GM19438 (cell line): ENCODE measurements around the gene SMIM27.

ENCODE experiments used
- ATAC-seq: cut with Tn5 transposase; IDR thresholded peaks from one replicate; pipeline ENCODE4 v1.9.1; 2021; ENCODE audit warnings: low read depth; ENCODE audit not compliant: unreplicated experiment

SMIM27 gene

DNA sequence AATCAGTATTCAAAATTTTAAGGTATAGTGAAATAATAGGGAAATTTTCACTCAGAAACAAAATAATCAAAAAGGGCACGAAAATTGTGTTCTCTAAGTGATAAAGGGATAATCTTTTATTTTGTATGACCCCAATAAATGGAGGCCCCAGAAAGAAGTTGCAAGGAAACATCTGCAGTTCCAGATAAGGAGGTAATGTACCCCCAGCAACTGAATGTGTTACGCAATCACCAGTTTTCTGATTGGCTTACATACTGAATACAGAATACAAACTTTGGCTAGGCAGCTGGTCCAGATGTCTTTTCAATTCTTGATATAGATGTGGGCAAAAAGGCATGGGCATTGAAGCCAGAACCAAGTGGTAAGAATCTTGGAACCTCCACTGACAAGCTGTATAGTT, 2.0 kb downstream of the SMIM27 start:
- ATAC-seq: no peak

DNA sequence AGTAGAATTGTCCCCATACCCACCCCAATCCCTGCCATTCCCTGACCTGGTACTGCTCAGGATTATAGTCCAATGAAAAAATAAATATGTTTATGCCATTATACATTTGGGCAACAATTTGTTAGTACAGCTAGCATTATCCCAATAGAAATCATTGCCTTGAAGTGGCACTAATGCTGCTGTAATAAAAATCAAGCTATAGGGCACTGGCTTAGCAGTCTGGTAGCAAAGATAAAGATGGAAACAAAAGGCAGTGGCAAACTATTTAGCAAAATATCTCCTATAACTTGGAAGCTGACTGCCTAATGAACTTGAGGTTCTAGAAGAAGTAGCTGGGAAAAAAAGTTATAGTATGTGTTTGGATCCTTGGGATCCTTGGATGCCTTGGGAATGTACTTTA, 2.5 kb downstream of the SMIM27 start:
- no peak for ATAC-seq

DNA sequence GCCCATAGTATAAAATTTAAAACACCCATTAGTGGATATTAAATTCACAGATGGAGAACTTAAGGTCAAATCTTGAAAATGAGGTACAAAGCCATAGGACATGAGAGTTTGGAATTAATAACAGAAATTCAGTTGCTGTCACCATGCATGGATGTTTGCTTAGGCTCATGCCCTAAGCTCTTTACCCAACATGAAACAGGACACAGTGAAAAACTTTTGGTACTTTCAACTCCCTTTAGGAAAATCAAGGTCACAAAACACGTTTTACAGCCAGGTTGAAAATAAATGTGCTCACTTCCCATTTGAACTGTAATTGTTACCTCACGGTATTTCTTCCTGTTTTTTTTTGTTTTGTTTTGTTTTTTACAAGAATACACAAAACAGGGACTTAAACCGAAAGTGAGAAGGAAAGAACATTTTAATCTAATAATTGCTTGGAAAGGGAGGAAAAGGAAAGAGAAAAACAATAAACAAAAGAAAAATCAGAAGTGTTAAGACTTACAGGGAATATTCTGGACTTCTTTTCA, 6.3 kb downstream of the SMIM27 start:
- no peak for ATAC-seq

DNA sequence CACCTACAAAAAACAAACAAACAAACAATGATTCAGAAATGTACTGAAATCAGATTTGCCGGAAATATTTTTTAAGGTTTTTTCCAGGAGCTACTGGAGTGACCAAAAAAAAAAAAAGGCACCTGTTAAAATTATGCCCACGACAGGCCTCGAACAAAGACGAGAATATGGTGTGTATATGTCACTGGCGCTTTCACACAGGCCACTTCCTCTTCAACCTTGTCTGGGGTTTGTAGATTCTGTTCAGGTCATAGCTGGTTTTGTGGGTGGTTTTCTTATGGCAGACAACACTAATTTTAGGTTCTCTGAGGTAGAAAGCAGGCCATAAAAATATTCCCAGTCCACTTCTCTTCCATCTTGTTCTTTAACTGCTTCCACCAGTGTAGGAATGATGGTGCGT, 13.8 kb downstream of the SMIM27 start:
- ATAC-seq: no peak

DNA sequence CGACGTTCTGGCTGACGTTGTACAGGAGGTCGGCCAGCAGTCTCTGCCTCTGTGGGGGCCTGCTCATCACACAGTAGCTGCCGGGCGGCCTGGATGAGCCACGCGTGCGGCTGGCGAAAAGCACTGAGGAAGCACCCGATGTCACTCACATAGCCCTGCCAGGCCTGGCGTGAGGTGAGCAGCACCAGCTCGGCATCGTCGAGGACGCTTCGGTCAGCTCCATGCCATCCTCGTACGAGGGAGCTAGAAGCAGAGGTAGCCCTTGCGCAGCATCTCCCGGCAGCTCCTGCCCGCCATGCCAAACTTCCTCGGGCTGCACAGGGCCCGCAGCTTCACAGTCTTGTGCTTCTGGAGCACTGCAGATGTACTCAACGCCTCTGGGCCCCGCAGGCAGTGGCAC, 14.6 kb downstream of the SMIM27 start:
- ATAC-seq: no peak

DNA sequence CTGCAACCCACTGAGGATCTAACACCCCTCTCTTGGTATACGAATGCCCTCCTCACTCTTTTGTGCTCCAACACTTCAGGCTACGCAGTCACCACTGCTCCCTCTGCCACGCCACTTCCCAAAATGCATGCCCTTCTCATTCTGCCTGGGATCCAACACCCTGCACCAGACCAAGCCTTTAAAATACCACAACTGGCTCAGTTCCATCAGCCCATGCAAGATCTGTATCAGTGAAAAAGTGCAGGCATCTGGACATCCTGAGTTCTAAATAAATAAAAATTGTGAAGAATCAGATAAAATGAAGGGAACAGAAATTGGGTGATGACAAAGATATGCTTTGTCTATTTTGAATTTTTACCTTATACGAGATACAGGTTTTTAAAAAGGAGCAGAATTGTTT, 18.1 kb downstream of the SMIM27 start:
- no peak for ATAC-seq

DNA sequence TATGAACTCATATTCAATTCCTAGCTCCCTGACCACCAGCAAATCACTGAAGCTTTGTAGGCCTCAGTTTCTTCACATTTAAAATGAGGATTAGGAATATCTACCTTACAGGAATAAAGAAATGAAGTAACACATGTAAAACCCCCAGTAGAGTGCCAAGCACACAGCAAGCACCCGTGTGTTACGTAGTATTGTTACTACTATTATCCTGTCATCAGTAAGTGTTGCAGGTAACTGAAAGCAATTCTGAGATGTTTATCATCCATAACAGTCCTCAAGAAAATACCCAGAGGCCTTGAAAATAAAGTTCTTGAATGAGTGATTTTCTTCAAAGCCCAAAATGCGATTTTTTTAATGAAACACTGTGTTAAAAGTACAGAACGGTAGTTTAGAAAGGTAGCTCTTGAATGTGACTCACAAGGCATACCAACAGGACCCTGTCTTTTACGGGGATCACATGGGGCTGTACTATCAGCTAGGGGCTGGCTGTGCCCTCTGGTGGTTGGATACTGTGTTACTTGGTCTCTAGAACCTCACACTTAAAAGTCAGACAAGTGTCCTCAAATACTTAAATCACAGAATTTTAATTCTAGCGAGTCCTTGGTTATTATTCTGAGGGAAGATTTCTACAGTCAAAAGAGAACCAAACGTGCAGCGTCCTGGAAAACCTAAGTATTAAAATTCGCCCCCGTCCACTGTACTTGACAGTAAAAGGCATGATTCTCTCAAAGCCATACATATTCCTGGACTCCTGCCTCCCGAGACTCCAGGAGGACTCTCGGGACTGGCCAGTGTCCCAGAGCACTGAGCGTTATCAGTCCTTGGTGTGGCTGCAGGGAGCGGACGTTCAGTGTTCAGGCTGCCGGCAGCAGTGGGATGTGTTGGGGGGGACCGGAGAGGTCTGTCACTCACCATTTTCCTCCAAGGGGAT, 20.1 kb downstream of the SMIM27 start:
- ATAC-seq: peak; percentile 90

DNA sequence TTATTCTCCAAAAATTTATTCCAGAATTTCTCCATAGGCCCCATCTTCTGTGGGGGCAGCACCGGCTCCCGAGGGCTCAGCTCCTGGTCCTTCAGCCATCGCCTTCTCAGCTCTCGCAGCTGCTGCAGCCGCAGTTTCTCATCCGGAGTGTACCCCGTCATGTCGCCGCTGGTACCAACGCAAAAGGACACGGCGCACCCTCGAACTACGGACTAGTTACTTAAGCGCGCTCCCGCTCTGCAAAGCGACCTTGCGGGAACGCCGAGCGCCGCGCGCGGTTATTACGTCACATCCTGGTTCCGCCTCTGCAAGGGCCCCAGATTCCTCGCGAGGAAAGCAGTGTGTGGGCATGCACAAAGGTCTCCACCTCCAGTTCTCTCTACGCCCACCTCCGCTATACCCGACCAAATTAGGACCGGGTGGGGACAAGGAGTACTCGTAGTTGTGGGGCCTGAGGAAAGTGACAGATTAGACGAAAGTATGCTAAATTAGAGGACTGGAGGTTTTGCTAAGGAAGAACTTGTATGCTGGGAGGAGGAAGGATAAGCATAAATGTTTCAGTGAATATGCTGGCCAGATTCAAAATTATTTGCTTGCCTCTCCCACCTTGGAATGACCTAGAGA, 20.9 kb downstream of the SMIM27 start, which contains the start of gene NDUFB6:
Gene NDUFB6 (minus strand): TSS at position 260 of the 624 bp plus-strand sequence. CDS start 99 bp downstream, at position 161.
- ATAC-seq: peak; percentile 85

DNA sequence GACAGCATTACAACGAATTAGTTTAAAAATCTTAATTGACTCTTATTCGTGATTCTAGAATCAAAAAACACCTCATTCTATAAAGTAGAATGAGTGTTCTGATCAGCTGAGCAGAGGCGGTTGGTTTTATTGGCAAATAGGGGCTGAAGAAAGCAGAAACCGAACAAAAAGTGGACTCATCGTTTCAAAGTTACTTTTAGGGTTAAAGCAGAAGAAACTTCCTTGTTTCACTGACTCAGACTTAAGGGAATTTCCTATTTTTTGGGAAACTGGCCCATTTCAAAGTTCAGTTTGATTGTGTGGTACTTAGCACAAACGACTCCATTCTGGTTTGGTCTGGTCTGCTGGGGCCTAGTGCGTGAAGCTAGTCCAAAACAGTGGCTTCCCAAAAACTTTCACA, 21.7 kb downstream of the SMIM27 start:
- ATAC-seq: no peak

DNA sequence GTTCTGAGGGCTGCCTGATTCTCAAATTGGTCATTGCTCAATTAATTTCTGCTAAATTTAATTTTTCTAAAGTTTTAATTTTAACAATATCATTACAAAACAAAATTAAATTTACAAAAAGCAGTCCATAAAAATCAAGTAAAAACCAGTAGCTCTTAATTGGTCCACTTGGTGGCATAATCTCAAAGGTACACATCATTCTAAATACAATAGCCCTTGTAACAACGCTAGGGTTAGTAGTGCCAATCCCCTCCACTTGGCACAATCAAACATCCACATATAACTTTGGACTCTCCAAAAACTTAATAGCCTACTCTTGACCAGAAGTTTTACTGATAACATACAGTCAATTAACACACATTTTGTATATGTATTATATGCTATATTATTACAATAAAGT, 22.7 kb downstream of the SMIM27 start:
- no peak for ATAC-seq

DNA sequence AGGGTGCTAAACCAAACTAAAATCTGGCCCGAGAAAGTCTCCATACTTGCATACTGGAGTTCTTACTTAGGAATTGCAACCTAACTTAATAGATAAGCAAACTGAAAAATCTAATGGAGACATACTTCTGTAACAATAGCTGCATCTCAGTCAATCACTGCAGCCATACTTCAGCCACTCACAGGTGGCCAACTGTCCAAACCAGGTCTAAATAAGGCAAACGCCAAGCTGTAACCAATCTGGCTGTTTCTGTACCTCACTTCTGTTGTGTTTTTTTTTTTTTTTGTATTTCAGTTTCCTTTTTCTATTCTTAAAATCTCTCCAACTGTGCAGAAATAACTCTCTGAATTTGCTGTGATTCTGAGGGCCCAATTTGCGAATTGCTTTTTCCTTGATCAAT, 25.2 kb downstream of the SMIM27 start:
- no peak for ATAC-seq

DNA sequence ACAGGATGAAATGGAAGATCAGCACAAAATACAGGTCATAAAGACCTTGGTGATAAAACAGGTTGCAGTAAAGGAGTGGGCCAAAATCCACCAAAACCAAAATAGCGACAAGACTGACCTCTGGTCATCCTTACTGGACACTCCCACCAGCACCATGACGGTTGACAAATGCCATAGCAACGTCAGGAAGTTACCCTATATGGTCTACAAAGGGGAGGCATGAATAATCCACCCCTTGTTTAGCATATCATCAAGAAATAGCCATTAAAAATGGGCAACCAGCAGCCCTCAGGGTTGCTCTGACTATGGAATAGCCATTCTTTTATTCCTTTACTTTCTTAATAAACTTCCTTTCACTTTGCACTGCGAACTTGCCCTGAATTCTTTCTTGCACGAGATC, 26.8 kb downstream of the SMIM27 start:
- ATAC-seq: no peak

DNA sequence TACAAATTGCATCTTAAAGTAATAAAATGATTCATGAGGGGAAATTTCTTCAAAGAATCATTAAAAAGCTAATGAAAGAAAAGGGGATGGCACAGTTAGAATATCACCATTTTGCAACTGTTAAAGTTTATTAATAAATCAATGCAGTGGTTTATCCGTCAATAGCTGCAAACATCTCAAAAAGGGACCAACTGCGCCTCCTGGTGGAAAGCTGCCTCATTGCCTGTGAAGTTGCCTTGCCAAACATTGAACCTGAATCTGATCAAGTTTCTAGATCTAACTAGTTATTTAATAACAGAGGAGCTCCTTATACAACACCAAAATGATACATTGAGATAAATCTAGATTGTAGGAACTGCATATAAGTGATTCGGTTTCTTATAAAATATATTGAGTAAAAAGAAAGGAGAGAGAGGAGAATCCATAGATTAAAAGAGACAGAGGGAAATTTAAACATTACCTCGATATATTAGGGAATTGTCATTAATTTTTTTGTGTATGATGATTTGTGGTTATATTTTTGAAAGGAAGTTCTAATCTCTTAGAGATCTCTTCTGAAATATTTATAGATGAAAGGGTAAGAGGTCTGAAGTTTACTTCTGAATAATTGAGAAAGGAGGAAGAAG, 27.7 kb downstream of the SMIM27 start:
- ATAC-seq: no peak

DNA sequence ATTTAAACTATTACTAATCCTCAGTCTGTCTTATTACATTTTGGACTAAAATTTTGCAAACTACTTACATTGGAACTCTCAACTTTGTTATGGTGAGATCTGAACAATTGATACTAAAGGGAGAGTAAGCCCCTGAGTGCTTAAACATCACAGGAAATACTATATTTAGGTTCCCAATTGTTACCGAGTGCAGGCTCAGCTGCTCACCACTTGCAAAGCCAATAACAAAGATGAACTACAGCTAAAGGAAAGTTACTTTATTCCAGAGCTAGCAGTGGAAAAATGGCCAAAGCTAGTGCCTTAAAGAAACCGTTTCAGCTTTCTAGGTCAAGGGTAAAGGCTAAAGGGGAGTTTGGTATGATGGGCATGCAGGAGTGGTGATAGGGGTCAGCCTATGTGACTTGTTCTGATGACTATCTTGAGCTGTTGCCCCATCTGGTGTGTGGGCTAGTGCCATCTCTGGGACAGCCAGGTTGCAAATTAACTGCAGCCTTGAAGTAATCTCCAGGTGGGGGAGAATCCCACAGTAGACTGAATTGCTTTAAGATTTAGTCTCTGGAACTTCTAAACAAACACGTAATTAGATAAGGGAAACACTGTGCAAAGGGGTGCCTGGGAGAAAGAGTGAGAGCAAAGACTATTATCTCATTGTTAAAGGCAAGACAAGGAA, 28.6 kb downstream of the SMIM27 start:
- ATAC-seq: no peak

DNA sequence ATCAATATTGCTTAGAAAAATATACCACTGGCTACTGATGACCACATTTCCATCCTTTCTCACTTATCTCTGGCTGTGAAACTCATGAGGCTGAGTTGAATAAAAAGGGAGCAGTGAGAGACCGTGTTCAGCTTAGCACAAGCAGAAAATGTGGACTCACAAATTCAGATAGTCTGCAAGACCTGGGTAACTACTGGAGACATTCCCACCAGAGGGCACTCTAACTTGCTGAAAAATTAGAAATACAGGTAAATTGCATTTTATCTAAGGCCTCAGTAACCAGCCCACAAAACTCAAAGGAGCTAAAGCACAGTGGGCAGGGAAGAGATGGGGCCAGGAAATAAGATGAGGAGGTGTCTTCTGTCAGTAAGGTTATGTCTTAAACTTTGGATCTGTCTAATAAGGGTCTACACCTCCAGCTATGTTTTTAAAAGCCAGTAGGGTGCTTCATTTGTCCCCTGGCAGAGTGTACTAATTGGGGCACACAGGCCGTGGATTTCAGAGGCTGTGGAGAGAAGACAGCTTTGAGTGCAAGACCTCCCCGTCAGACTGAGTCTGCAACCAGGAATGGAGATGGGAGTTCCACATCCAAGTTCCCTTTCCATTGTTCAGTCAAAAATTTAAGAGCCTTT, 29.5 kb downstream of the SMIM27 start:
- ATAC-seq: no peak

DNA sequence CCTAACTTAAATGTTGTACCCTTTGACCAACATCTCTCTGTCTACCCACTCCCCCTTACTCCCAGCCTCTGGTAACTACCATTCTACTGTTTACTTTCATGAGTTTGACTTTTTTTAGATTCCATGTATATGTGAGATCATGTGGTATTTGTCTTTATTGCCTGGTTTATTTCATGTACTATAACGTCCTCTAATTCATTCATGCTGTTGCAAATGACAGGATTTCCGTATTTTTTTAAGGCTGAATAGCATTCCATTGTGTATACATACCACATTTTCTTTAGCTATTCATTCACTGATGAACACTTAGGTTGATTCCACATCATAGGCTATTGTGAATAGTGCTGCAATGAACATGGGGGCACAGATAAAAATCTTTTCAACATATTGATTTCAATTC, 32.7 kb downstream of the SMIM27 start:
- no peak for ATAC-seq

DNA sequence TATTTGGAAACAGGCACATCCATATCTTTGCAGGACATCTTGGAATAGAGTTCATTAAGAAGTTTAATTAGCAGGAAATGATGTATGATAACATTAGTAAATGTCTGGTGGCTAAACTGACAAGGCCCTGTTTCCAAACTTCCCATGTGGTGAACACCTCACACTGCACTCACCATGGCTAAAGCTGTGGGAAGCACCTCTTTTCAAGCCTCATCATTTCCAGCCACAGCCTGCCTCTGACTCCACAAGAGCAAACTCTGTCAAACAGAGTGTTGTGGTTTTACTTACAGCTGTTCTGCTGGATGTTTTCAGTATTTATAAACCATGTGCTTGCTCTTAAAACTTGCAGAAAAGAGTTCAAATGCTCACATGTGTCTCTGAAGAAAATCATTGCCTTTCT, 35.8 kb downstream of the SMIM27 start:
- no peak for ATAC-seq

DNA sequence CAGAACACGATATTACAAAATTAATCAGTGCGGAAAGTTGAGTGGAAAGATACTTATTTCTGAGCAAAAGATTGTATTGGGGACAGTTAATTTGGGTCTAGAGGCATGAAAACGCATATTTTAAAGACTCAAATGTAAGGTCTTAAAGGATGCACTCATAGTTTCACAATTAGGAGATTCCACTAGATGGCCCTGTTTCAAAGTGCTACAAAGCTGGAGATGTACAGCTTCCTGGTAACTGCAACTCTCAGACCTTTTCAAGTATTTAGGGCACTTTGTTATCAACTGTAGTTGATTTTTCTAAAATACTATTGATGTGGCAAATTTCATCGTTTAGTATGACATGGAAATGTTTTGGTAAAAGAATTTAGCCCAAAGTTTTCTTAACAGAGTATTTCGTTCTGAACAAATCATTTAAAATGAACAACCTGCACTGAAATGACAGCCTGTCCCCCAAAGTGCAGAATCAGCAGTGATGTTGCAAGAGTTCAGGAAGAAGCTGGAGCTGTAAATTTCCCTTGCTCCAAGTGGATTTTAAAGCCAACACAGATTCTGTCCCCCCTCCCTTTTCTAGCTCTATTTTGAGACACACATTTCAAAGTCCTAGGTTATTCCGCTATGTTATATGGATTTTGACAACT, 37.1 kb downstream of the SMIM27 start:
- no peak for ATAC-seq

DNA sequence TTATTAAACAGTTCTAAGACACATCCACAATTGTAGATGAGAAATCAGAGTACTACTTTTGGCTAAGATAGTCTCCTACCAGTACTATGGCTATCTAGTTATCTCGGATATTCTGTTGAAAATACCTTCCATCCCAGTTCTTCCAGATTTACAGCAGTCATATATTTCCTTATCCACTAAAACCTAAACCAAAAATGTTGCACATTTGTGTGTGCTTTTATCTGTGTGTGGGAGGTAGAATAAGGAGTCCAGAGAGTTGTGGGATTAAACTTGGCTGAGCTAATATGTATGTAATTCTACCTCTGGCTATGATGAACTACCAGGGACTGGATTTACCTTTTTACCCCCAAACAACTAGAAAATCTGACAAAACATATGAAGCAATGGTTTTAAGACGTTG, 38.3 kb downstream of the SMIM27 start:
- no peak for ATAC-seq

DNA sequence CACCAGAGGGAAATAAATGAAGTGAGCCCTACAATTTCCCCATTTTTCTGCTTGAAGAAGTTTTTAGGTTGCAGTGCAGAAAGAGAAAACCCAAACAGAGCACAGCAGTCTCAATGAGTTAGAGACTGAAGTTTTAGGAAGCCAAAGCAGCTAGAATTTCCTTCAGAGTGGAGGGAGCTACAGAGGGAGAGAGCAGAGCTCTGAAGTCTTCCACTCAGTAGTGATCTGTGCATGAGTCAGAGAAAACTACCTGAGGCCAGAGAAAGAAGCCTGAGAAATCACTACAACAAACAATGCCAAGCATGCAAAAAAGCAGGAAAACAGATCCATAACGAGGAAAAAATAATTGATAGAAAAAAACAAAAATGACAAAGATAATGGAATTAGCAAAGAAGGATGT, 38.8 kb downstream of the SMIM27 start:
- ATAC-seq: no peak
